Fibroblast of lung (primary cell): ENCODE results near the gene EFNA5.
"Not testable (repeated sequence)": the region's sequence is repeated elsewhere in the genome, so short reads cannot be mapped to it uniquely, and the experiment has no call there.

Experiments used
- CTCF ChIP-seq, 2 donors: IDR thresholded peaks in 1 of 2; conservative IDR thresholded peaks in 1 of 2; 1 replicate in 1 of 2; 2 replicates in 1 of 2; pipeline ENCODE4 v1.5.1; 2011 to 2012; ENCODE audit warnings: low read length in 2 of 2, control low read depth in 1 of 2, inconsistent platforms in 1 of 2, low read depth in 1 of 2, mild to moderate bottlenecking in 1 of 2
- EZH2 ChIP-seq: IDR thresholded peaks from 2 replicates; pipeline ENCODE4 v1.5.1; 2012; ENCODE audit warnings: low read length, control low read depth, mild to moderate bottlenecking; ENCODE audit errors: missing control alignments

GRCh38 chr5:107346580-107346979, 324.2 kb downstream of the EFNA5 start:
- TF ChIP-seq EZH2; CTCF (conservative IDR thresholded peaks at IDR 0.05 in 1 of 2, IDR thresholded peaks at IDR 0.05 in 1 of 2; ENCODE audit: low read depth in 1 of 2, low read length in 2 of 2): not testable (repeated sequence)
